ENCODE results near the gene MOCOS. TPM values are rescaled to one million over a fixed set of nuclear protein-coding genes. Genes with fewer than 3 reads are reported as not detected.

MOCOS gene
- polyA plus RNA-seq, 1 donor (not counting 4 experiments of a cell fraction or from before 2014, with no cell fraction given), result 2.8 TPM

DNA sequence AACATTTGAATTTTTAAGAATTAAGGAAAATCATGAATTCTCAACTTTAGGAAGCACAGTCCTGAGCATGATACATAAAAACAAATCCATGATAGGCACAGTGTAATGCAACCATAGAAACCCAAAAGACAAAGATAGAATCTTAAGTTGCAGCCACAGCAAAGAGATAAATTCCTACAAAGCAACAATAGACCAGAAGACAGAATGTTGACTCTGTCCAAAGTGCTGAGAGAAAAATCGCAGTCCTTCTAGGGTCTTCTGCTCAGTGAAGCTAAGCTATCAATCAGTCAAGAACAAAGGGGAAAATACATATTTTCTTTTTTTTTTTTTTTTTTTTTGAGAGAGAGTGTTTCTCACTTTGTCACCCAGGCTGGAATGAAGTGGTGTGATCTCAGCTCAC lies 88.3 kb downstream of the MOCOS start:
- H3K9me3 ChIP-seq (ENCODE audit: control insufficient read depth, low read depth, low read length), result no peaks in the 10 kb centered on the region
- H3K36me3 ChIP-seq (ENCODE audit: control insufficient read depth in 2 of 2, extremely low read depth in 1 of 2, insufficient read depth in 2 of 2, low read length in 2 of 2), result no peaks in the 10 kb centered on the region
- H3K27ac ChIP-seq (ENCODE audit: control insufficient read depth, insufficient read depth, low read length), result no peak overlapping the region
- H3K9me1 ChIP-seq (ENCODE audit: control insufficient read depth, extremely low read depth, insufficient read depth, low read length), result no peaks in the 10 kb centered on the region
- dilution Hi-C loops (cut with MboI; ENCODE audit: extremely low pct_ligation_motif_present, low sequenced_read_pairs), result no loop called here
- no peak for FAIRE-seq
- TF ChIP-seq EZH2 (IDR thresholded peaks at IDR 0.05; ENCODE audit: low read length), result no peak
- TF ChIP-seq, protein P1, sequence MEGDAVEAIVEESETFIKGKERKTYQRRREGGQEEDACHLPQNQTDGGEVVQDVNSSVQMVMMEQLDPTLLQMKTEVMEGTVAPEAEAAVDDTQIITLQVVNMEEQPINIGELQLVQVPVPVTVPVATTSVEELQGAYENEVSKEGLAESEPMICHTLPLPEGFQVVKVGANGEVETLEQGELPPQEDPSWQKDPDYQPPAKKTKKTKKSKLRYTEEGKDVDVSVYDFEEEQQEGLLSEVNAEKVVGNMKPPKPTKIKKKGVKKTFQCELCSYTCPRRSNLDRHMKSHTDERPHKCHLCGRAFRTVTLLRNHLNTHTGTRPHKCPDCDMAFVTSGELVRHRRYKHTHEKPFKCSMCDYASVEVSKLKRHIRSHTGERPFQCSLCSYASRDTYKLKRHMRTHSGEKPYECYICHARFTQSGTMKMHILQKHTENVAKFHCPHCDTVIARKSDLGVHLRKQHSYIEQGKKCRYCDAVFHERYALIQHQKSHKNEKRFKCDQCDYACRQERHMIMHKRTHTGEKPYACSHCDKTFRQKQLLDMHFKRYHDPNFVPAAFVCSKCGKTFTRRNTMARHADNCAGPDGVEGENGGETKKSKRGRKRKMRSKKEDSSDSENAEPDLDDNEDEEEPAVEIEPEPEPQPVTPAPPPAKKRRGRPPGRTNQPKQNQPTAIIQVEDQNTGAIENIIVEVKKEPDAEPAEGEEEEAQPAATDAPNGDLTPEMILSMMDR (optimal IDR thresholded peaks at IDR 0.05 in 1 of 3, IDR thresholded peaks at IDR 0.05 in 1 of 3, conservative IDR thresholded peaks at IDR 0.05 in 1 of 3; ENCODE audit: extremely low read depth in 1 of 3, insufficient read depth in 2 of 3, low read length in 3 of 3), result no peak
- H3K4me3 ChIP-seq (ENCODE audit: control insufficient read depth in 2 of 3, extremely low read depth in 1 of 3, insufficient read depth in 2 of 3, low read depth in 1 of 3, low read length in 3 of 3), result no peak overlapping the region
- no peaks in the 10 kb centered on the region for H3K79me2 ChIP-seq (ENCODE audit: control insufficient read depth, insufficient read depth, low read length)
- no peak overlapping the region for H3K4me2 ChIP-seq (ENCODE audit: control insufficient read depth, extremely low read depth, insufficient read depth, low read depth, low read length)
- H3K4me1 ChIP-seq (ENCODE audit: control insufficient read depth, extremely low read depth, insufficient read depth, low read length), result no peaks in the 10 kb centered on the region
- DNase-seq (ENCODE audit: low read depth, low spot score), result no peak
- H2AFZ ChIP-seq (ENCODE audit: control insufficient read depth, low read length), result no peak overlapping the region
- peaks cover 5% of the 10 kb centered on the region for H3K27me3 ChIP-seq (ENCODE audit: control insufficient read depth, extremely low read depth, insufficient read depth, low read length)
- H4K20me1 ChIP-seq (ENCODE audit: control insufficient read depth, extremely low read depth, insufficient read depth, low read length), result no peaks in the 10 kb centered on the region
- H3K9ac ChIP-seq (ENCODE audit: control insufficient read depth, extremely low read depth, insufficient read depth, low read length), result no peak overlapping the region

DNA sequence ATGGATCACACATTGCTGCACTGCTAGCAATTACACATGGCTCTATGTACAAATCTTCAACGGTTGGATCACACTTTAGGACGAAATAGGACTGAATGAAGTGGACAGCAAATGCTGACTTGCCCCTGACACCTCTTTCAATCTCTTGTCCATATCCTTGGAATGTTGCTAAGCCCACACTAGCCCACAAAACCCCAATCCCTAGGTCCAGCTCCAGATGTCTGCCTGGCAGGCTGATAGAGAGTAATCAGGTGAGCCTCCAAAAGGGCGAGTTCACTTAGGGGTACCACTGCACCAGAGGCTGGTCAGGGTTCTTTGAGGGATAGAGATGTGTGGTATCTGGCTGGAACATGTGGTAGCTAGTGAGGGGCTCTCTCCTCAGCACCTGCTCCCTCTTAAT lies 91.7 kb downstream of the MOCOS start:
- no peaks in the 10 kb centered on the region for H4K20me1 ChIP-seq (ENCODE audit: control insufficient read depth, extremely low read depth, insufficient read depth, low read length)
- H3K36me3 ChIP-seq (ENCODE audit: control insufficient read depth in 2 of 2, extremely low read depth in 1 of 2, insufficient read depth in 2 of 2, low read length in 2 of 2), result no peaks in the 10 kb centered on the region
- TF ChIP-seq EZH2 (IDR thresholded peaks at IDR 0.05; ENCODE audit: low read length), result no peak
- TF ChIP-seq, protein P1 (optimal IDR thresholded peaks at IDR 0.05 in 1 of 3, IDR thresholded peaks at IDR 0.05 in 1 of 3, conservative IDR thresholded peaks at IDR 0.05 in 1 of 3; ENCODE audit: extremely low read depth in 1 of 3, insufficient read depth in 2 of 3, low read length in 3 of 3), result no peak
- H3K4me2 ChIP-seq (ENCODE audit: control insufficient read depth, extremely low read depth, insufficient read depth, low read depth, low read length), result no peak overlapping the region
- H3K9ac ChIP-seq (ENCODE audit: control insufficient read depth, extremely low read depth, insufficient read depth, low read length), result no peak overlapping the region
- DNase-seq (ENCODE audit: low read depth, low spot score), result no peak
- FAIRE-seq, result no peak
- no peak overlapping the region for H3K27ac ChIP-seq (ENCODE audit: control insufficient read depth, insufficient read depth, low read length)
- H3K79me2 ChIP-seq (ENCODE audit: control insufficient read depth, insufficient read depth, low read length), result no peaks in the 10 kb centered on the region
- peaks cover 14% of the 10 kb centered on the region for H3K27me3 ChIP-seq (ENCODE audit: control insufficient read depth, extremely low read depth, insufficient read depth, low read length)
- no peak overlapping the region for H2AFZ ChIP-seq (ENCODE audit: control insufficient read depth, low read length)
- no peaks in the 10 kb centered on the region for H3K4me1 ChIP-seq (ENCODE audit: control insufficient read depth, extremely low read depth, insufficient read depth, low read length)
- no peak overlapping the region for H3K4me3 ChIP-seq (ENCODE audit: control insufficient read depth in 2 of 3, extremely low read depth in 1 of 3, insufficient read depth in 2 of 3, low read depth in 1 of 3, low read length in 3 of 3)
- no peaks in the 10 kb centered on the region for H3K9me1 ChIP-seq (ENCODE audit: control insufficient read depth, extremely low read depth, insufficient read depth, low read length)
- dilution Hi-C loops (cut with MboI; ENCODE audit: extremely low pct_ligation_motif_present, low sequenced_read_pairs), result no loop called here
- no peaks in the 10 kb centered on the region for H3K9me3 ChIP-seq (ENCODE audit: control insufficient read depth, low read depth, low read length)

Data from keratinocyte (primary cell).